ENCODE measurements around the gene TEDC2.

The TEDC2 gene, protein sequence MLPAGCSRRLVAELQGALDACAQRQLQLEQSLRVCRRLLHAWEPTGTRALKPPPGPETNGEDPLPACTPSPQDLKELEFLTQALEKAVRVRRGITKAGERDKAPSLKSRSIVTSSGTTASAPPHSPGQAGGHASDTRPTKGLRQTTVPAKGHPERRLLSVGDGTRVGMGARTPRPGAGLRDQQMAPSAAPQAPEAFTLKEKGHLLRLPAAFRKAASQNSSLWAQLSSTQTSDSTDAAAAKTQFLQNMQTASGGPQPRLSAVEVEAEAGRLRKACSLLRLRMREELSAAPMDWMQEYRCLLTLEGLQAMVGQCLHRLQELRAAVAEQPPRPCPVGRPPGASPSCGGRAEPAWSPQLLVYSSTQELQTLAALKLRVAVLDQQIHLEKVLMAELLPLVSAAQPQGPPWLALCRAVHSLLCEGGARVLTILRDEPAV

DNA sequence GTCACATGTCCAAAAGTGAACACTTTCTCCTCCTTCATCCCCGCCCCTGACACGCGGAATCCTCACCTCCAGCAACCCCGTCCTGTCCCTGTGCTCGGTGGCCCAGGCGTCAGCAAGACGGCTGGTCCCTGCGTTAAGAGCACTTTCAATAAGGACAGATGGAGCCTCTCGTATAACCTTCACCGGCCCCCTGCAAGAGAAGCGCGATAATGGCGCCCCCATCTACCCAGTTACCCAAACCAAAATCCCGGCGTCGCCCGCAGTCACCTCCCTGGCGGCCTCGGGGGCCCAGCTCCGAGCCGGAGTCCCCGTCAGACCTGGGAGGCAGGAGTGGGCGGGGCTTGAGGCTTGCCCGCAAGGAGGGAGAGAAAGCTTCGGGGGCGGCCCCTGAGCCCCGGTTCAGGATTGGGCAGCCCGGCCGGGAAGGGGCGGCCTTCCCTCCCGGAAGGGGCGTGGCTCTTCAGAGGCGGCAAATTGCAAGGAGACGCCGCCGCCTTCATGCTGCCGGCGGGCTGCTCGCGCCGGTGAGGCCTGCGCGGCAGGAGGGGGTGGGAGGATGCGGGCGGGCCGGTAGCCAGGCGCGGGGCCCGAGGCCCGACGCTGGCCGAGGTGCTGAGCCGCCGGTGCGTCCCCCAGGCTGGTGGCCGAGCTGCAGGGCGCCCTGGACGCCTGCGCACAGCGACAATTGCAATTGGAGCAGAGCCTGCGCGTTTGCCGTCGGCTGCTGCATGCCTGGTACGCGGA, at the start of gene TEDC2:
Gene TEDC2 (plus strand): TSS at position 463 of the 744 bp plus-strand sequence. CDS start 36 bp downstream, at position 499.
- peaks cover 5% of the 10 kb centered on the region; the same call in 1 of the 2 replicates for H3K4me1 ChIP-seq (ENCODE audit: insufficient read depth, low read length)
- H3K9ac ChIP-seq (ENCODE audit: low read depth, low read length): peak within 1 kb of the TSS; percentile 72
- H3K9me3 ChIP-seq (ENCODE audit: control insufficient read depth, insufficient read depth, low read length): no peaks in the 10 kb centered on the region
- peaks cover 11% of the 10 kb centered on the region for H3K36me3 ChIP-seq (ENCODE audit: insufficient read depth, low read length)

DNA sequence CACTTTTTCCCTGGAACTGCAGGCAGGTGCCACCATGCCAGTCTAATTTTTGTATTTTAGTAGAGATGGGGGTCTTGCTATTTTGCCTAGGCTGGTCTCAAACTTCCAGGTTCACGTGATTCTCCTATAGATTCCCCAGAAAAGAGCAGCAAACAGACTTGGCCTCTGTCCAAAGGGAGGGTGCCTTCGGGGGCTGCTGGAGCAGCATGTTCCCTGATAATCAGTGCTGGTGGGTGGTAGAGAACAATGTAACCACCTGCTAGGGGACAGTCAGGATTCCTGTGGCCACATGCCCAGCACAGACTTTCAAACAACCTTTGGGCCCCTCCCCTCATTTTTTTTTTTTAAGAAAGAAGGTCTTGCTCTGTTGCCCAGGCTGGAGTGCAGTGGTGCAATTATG, 44.8 kb upstream of the TEDC2 start:
- Histone ChIP-seq H3K36me3 (ENCODE audit: insufficient read depth, low read length) (no peaks in the 10 kb centered on the region), H3K9ac (ENCODE audit: low read depth, low read length) (no peak overlapping the region), H3K9me3 (ENCODE audit: control insufficient read depth, insufficient read depth, low read length) (no peaks in the 10 kb centered on the region), H3K4me1 (ENCODE audit: insufficient read depth, low read length) (no peaks in the 10 kb centered on the region)

DNA sequence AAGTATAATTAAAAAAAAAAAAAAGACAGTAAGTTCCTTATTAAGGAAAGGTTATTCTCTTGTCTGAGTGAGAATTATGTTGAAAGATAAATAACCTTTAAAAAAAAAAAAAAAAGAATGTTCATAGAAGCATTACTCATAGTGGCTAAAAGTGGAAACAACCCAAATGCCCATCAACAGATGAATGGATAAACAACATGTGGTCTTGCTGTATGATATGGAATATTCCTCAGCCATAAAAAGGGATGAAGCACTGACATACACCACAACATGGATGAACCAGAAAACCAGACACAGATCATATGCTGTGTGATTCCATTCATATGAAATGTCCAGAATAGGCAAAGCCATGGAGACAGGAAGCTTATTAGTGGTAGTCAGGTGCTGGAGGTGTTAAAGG, 39.9 kb upstream of the TEDC2 start:
- no peaks in the 10 kb centered on the region for H3K4me1 ChIP-seq (ENCODE audit: insufficient read depth, low read length)
- no peaks in the 10 kb centered on the region for H3K36me3 ChIP-seq (ENCODE audit: insufficient read depth, low read length)
- no peaks in the 10 kb centered on the region for H3K9me3 ChIP-seq (ENCODE audit: control insufficient read depth, insufficient read depth, low read length)
- H3K9ac ChIP-seq (ENCODE audit: low read depth, low read length): no peak overlapping the region

DNA sequence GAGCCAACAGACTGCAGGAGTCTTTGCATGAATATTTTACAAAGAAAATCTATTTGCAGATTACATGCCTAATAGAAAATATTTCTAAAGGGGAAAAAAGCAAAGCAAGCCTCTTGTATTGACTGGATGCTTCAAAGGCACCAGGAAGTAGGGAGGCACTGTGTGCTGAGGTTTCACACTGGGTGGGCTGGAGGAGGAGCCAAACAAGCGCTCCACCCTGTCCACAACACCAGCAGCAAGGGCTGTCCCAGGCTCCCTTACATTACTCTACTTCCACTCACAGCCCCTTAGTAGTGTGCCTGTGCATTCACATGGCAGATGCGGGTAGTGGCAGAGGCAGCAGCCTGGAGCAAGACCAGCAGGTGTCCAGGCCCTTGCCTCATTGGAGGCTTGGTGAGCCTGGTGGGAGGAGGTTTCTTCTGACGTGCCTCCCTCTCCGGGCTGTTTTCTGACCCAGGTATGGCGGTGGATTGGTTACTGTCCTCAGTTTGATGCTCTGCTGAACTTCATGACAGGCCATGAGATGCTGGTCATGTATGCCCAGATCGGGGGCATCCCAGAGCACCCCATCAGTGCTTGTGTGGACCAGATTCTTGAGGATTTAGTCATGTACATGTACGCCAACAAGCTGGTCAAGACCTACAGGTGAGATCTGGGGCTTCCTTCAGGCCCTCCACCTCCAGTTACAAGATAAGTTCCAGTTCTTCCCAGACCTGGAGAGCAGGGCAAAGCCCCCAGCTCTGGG, 37.6 kb upstream of the TEDC2 start:
- H3K4me1 ChIP-seq (ENCODE audit: insufficient read depth, low read length): no peaks in the 10 kb centered on the region
- no peaks in the 10 kb centered on the region for H3K9me3 ChIP-seq (ENCODE audit: control insufficient read depth, insufficient read depth, low read length)
- H3K36me3 ChIP-seq (ENCODE audit: insufficient read depth, low read length): no peaks in the 10 kb centered on the region
- no peak overlapping the region for H3K9ac ChIP-seq (ENCODE audit: low read depth, low read length)

DNA sequence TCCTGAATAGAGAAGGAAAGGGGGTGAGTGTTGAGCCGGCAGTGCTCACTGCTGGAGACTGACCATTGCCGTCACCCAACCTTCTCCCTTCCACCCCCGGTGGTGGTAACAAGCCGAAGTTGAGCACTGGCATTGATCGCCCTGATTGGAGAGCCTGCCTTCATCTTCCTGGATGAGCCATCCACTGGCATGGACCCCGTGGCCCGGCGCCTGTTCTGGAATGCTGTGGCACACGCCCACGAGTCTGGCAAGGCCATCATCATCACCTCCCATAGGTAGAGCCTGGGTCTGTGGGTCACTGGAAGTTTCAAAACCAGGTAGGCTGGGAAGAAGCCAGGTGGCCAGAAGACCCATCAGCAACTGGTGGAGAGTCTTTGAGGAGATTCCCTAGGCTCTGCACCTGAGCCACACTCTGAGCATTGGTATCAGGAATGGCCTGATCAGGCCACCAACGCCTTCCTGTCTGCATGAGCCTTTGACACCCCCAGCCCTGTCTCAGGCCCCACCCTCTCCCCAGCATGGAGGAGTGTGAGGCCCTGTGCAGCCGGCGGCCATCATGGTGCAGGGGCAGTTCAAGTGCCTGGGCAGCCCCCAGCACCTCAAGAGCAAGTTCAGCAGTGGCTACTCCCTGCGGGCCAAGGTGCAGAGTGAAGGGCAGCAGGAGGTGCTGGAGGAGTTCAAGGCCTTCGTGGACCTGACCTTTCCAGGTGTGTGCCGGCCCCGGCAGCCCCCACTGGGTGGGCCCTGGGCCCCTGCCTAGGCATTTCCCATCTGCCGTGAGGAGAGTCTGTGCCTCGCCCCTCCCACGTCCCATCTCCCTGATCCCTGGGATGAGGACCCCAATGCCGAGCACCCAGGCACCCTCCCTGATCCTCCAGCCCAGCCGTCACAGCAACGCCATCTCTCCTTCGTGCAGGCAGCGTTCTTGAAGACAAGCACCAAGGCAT, 35.6 kb upstream of the TEDC2 start:
- Histone ChIP-seq H3K4me1 (ENCODE audit: insufficient read depth, low read length) (peaks cover 6% of the 10 kb centered on the region; the same call in 1 of the 2 replicates), H3K9me3 (ENCODE audit: control insufficient read depth, insufficient read depth, low read length) (no peaks in the 10 kb centered on the region), H3K9ac (ENCODE audit: low read depth, low read length) (no peak overlapping the region), H3K36me3 (ENCODE audit: insufficient read depth, low read length) (no peaks in the 10 kb centered on the region)

DNA sequence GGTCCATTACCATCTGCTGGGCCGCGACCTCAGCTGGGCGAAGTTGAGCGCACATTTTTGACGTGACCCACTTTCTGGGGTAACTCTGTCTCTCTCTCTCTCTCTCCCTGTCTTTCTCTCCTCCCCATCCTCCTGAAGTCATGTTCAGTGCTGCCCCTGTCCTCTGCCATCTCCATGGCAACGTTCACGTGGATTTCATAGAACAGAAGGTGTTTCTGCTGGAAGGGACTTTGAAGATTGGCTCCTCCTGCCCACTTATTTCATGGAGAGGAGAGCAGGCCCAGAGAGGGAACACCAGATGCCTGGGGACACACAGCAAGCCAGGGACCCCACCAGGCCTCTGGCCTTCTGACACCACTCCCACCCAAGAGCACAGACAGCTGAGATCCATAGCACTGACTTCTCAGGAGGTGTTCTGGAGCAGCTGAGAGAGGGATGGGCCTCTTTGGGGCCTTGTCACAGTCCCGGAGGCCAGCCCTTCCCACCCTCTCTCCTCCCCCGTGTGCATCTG, 34.8 kb upstream of the TEDC2 start:
- Histone ChIP-seq H3K4me1 (ENCODE audit: insufficient read depth, low read length) (peaks cover 6% of the 10 kb centered on the region; the same call in 1 of the 2 replicates), H3K9ac (ENCODE audit: low read depth, low read length) (no peak overlapping the region), H3K36me3 (ENCODE audit: insufficient read depth, low read length) (no peaks in the 10 kb centered on the region), H3K9me3 (ENCODE audit: control insufficient read depth, insufficient read depth, low read length) (no peaks in the 10 kb centered on the region)

DNA sequence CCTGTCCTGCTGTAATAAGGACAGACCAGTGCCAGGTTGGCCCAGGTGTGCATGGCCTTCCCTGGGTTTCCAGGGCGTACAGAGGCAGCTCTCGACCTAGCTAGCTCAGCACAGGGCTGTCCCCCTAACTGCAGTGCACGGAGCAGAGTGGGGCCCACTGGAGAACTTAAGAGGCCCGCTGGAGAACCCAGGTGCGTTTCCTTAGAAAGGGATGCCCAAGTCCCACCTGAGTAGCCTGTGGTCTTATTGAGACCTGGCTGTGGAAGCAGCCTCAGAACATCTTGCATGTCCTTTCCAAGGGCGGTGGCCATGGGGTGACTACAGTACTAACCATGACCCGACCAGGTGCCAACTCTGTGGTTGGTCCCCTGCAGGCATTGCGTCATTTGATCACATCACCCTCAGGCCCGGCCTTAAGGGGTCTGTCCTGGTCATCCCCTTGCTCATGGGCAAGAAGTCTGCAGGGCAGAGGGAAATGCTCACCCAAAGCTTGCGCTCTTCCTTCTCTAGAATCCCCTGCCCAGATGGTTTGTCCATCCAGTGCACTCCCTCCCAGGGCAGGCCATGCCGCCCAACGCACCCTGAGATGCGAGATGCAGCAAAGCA, 34.0 kb upstream of the TEDC2 start:
- Histone ChIP-seq H3K9ac (ENCODE audit: low read depth, low read length) (no peak overlapping the region), H3K4me1 (ENCODE audit: insufficient read depth, low read length) (peaks cover 11% of the 10 kb centered on the region; the same call in 1 of the 2 replicates), H3K36me3 (ENCODE audit: insufficient read depth, low read length) (no peaks in the 10 kb centered on the region), H3K9me3 (ENCODE audit: control insufficient read depth, insufficient read depth, low read length) (no peaks in the 10 kb centered on the region)

DNA sequence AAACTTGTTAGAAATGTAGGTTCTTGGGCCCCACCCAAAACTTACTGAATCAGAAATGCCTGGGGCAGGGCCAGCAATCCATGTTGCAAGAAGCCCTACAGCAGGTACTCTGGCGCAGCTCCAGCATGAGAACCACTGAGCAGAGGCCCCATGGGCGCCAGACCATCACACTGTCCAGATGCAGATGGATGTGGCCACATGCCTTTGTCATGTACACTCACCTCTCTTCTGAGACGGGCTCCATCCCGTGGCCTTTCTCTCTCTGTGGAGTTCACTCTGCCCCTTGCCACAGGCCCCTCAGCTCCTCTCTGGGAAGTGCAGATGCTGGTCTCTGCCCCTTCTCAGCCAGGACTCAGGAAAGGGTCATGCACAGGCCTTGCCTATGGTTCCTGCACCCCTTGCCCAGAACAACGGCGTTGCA, 33.0 kb upstream of the TEDC2 start:
- Histone ChIP-seq H3K9ac (ENCODE audit: low read depth, low read length) (no peak overlapping the region), H3K9me3 (ENCODE audit: control insufficient read depth, insufficient read depth, low read length) (no peaks in the 10 kb centered on the region)

DNA sequence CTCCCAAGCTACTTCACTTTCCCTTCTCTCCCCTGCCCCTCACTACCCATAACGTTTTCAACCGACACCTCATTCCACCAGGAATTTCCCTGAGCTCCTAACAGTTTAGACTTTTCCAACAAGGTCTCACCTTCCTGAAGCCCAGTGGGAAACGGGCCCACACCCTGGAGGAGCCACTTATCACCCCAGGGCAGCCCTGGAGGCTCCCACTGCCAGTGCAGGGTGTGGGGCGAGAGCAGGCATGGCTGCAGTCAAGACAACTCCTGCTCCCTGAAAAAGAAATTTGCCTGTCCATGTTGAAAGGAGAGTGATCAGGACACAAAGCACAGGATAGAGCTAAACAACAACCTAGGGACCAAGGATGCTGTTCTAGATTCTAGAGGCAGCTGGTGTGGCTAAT, 32.4 kb upstream of the TEDC2 start:
- Histone ChIP-seq H3K4me1 (ENCODE audit: insufficient read depth, low read length) (peaks cover 11% of the 10 kb centered on the region; the same call in 1 of the 2 replicates), H3K9me3 (ENCODE audit: control insufficient read depth, insufficient read depth, low read length) (no peaks in the 10 kb centered on the region), H3K36me3 (ENCODE audit: insufficient read depth, low read length) (peaks cover 3% of the 10 kb centered on the region; the same call in 1 of the 2 replicates), H3K9ac (ENCODE audit: low read depth, low read length) (no peak overlapping the region)

More for the DNA sequence above, 33.0 kb upstream of the TEDC2 start:
- Histone ChIP-seq H3K4me1 (ENCODE audit: insufficient read depth, low read length) (peaks cover 11% of the 10 kb centered on the region; the same call in 1 of the 2 replicates), H3K36me3 (ENCODE audit: insufficient read depth, low read length) (no peaks in the 10 kb centered on the region; the same call in 1 of the 2 replicates)

DNA sequence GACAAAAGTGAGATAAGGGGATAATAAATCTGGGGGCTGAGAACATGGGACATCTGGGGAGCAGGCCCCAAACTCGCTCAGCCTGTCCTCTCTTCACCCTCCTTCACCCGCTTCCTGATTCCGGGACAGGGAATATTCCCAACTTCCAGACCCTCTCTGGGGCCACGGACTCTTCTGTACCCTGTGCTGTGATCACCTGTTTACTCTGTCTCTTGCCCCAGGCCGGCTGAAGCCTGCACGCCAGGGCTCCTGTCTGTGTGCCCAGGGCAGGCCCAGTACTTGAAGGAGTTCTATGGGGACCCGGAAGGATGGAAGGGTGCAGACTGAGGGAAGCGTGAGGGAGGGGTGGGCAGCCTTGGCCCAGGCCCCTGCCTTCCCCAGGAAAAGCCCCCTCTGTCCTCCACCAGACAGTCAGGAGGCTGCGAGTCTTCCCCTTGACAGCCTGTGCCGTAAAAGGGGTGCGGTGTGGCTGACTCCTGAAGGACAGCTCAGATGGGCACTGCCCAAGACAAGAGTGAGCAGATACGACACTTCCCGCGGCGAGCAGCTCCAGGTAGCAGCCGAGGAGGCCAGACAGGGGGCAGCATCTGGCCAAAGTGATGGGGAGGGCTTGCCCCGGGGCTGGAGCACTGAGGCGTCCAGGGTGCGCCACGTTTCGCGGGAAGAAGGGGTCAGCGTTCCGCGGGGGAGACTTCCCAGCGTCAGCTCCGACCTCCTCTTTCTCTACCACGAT, 31.7 kb upstream of the TEDC2 start:
- peak overlapping the region; percentile 84 for H3K9ac ChIP-seq (ENCODE audit: low read depth, low read length)
- peaks cover 11% of the 10 kb centered on the region; the same call in 1 of the 2 replicates for H3K4me1 ChIP-seq (ENCODE audit: insufficient read depth, low read length)
- no peaks in the 10 kb centered on the region for H3K9me3 ChIP-seq (ENCODE audit: control insufficient read depth, insufficient read depth, low read length)
- peaks cover 6% of the 10 kb centered on the region for H3K36me3 ChIP-seq (ENCODE audit: insufficient read depth, low read length)

DNA sequence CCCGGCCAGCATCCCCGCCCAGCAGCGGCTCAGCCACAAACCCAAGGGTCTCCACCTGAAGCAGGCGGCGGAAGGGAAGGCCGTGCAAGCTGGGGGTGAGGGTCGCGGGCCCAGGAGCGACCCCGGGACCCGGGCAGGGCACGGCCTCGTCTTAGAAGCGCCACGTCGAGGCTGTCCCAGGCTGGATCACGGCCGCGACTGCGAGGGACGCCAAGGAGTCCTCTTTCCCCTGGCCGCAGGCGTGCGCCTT, 31.2 kb upstream of the TEDC2 start:
- H3K36me3 ChIP-seq (ENCODE audit: insufficient read depth, low read length): peaks cover 6% of the 10 kb centered on the region
- peak overlapping the region; percentile 84 for H3K9ac ChIP-seq (ENCODE audit: low read depth, low read length)
- no peaks in the 10 kb centered on the region for H3K9me3 ChIP-seq (ENCODE audit: control insufficient read depth, insufficient read depth, low read length)
- peaks cover 11% of the 10 kb centered on the region; the same call in 1 of the 2 replicates for H3K4me1 ChIP-seq (ENCODE audit: insufficient read depth, low read length)

DNA sequence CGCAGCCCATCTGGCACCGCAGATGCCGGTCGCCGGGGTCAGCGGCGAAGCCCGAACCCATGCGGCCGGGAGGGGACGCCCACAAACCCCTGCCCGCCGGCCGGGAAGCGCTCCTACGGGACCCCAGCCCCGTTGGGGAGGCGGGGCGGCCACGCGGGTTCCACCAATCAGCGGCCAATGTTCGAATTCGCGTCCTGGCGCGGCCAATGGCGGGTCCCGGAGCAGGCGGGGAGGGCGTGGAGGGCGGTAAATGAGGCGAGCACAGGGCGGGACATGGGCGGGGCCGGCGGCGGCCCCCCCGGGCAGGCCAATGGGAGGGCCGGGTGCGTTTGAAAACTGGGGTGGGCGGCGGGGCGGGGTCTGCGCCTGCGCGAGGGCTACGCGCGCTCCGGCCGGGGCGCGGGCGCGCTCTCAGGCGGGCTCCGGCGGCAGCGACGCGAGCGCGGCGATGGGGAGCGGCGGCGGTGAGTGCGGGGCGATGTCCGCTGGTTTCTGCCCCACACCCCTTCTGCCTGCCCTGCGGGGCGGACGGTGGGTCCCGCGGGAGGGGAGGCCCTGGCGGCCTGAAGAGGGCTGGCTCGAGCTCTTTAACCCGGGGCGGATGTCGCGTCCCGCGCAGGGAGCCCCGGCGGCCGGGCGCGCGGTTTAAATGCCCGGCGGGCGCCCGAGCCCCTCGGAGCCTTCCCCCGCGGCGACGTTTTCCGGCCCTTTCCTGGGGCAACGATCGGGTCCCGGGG, 30.7 kb upstream of the TEDC2 start, which contains the start of gene CCNF:
Gene CCNF (plus strand): TSS at position 414 of the 737 bp plus-strand sequence. CDS start 35 bp downstream, at position 449.
- H3K4me1 ChIP-seq (ENCODE audit: insufficient read depth, low read length): peaks cover 11% of the 10 kb centered on the region; the same call in 1 of the 2 replicates

More for the DNA sequence above, 30.7 kb upstream of the TEDC2 start, which contains the start of gene CCNF:
- H3K9me3 ChIP-seq (ENCODE audit: control insufficient read depth, insufficient read depth, low read length): no peaks in the 10 kb centered on the region
- H3K36me3 ChIP-seq (ENCODE audit: insufficient read depth, low read length): peaks cover 6% of the 10 kb centered on the region
- H3K9ac ChIP-seq (ENCODE audit: low read depth, low read length): peak within 1 kb of the TSS; percentile 88

Measured in ES-I3 (cell line).